ENCODE measurements around the gene SPEF1. TPM values are rescaled to one million over a fixed set of nuclear protein-coding genes. Genes with fewer than 3 reads are reported as not detected.

Gene SPEF1
- total RNA-seq, 1 donor from 2014 or later, result not detected

DNA sequence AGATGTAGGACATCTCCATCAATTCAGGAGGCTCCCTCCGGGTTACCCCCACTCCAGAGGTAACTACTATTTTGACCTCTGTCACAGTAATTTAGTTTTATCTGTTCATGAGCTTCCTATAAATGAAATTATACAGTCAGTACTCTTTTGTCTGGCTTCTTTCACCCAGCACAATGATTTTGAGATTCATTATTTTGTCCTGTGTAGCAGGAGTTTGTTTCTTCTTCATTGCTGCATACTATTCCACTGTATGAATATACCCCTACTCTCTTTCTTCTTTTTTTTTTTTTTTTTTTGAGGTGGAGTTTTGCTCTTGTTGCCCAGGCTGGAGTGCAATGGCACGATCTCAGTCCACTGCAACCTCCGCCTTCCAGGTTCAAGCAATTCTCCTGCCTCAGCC lies 27.3 kb upstream of the SPEF1 start:
- Mint-ChIP-seq H3K27me3 (ENCODE audit: unreplicated experiment) (no peaks in the 10 kb centered on the region), H3K4me1 (ENCODE audit: unreplicated experiment) (peaks cover 86% of the 10 kb centered on the region), H3K36me3 (ENCODE audit: unreplicated experiment) (peaks cover 24% of the 10 kb centered on the region), H3K27ac (ENCODE audit: unreplicated experiment) (peak overlapping the region; percentile 95), H3K4me3 (ENCODE audit: unreplicated experiment) (peak overlapping the region; percentile 65), H3K9me3 (ENCODE audit: unreplicated experiment) (no peaks in the 10 kb centered on the region)
- DNase-seq (ENCODE audit: extremely low spot score, unreplicated experiment), result no peak
- TF ChIP-seq, protein P1, sequence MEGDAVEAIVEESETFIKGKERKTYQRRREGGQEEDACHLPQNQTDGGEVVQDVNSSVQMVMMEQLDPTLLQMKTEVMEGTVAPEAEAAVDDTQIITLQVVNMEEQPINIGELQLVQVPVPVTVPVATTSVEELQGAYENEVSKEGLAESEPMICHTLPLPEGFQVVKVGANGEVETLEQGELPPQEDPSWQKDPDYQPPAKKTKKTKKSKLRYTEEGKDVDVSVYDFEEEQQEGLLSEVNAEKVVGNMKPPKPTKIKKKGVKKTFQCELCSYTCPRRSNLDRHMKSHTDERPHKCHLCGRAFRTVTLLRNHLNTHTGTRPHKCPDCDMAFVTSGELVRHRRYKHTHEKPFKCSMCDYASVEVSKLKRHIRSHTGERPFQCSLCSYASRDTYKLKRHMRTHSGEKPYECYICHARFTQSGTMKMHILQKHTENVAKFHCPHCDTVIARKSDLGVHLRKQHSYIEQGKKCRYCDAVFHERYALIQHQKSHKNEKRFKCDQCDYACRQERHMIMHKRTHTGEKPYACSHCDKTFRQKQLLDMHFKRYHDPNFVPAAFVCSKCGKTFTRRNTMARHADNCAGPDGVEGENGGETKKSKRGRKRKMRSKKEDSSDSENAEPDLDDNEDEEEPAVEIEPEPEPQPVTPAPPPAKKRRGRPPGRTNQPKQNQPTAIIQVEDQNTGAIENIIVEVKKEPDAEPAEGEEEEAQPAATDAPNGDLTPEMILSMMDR (IDR thresholded peaks at IDR 0.05), result no peak

DNA sequence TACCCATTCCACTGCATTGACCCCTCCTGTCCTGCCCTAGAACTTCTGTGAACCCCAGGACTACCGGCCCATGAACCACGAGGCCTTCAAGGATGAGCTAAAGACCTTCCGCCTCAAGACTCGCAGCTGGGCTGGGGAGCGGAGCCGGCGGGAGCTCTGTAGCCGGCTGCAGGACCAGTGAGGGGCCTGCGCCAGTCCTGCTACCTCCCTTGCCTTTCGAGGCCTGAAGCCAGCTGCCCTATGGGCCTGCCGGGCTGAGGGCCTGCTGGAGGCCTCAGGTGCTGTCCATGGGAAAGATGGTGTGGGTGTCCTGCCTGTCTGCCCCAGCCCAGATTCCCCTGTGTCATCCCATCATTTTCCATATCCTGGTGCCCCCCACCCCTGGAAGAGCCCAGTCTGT lies 23.5 kb upstream of the SPEF1 start:
- TF ChIP-seq, protein P1 (IDR thresholded peaks at IDR 0.05), result no peak
- no peak overlapping the region for H3K4me3 Mint-ChIP-seq (ENCODE audit: unreplicated experiment)
- peaks cover 84% of the 10 kb centered on the region for H3K4me1 Mint-ChIP-seq (ENCODE audit: unreplicated experiment)
- H3K27ac Mint-ChIP-seq (ENCODE audit: unreplicated experiment), result peak overlapping the region; percentile 95
- DNase-seq (ENCODE audit: extremely low spot score, unreplicated experiment), result no peak
- peaks cover 50% of the 10 kb centered on the region for H3K36me3 Mint-ChIP-seq (ENCODE audit: unreplicated experiment)
- H3K9me3 Mint-ChIP-seq (ENCODE audit: unreplicated experiment), result no peaks in the 10 kb centered on the region
- H3K27me3 Mint-ChIP-seq (ENCODE audit: unreplicated experiment), result no peaks in the 10 kb centered on the region

DNA sequence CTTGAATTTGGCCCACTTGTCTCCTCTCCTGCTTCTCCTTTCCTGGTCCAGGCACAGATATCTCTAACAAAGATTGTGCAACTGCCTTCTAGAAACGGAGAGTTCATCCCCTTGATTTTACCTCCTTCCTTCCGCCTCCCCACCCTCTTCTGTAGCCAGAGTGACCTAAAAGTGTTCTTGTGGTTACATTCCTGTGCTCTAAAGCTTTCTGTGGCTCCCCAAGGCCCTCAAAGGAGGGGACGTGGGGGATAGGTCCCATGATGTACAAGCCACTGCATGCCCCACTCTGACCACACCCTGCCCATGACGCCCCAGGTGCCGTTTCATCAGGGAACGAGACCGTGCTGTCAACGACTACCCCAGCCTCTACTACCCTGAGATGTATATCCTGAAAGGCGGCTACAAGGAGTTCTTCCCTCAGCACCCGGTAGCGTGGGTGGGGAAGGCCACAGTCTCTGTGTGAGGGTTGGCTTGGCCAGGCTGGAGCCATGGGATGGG lies 23.1 kb upstream of the SPEF1 start:
- H3K27me3 Mint-ChIP-seq (ENCODE audit: unreplicated experiment), result no peaks in the 10 kb centered on the region
- no peaks in the 10 kb centered on the region for H3K9me3 Mint-ChIP-seq (ENCODE audit: unreplicated experiment)
- H3K36me3 Mint-ChIP-seq (ENCODE audit: unreplicated experiment), result peaks cover 50% of the 10 kb centered on the region
- TF ChIP-seq, protein P1 (IDR thresholded peaks at IDR 0.05), result no peak
- peaks cover 87% of the 10 kb centered on the region for H3K4me1 Mint-ChIP-seq (ENCODE audit: unreplicated experiment)
- no peak overlapping the region for H3K4me3 Mint-ChIP-seq (ENCODE audit: unreplicated experiment)
- H3K27ac Mint-ChIP-seq (ENCODE audit: unreplicated experiment), result peak overlapping the region; percentile 83
- DNase-seq (ENCODE audit: extremely low spot score, unreplicated experiment), result no peak

DNA sequence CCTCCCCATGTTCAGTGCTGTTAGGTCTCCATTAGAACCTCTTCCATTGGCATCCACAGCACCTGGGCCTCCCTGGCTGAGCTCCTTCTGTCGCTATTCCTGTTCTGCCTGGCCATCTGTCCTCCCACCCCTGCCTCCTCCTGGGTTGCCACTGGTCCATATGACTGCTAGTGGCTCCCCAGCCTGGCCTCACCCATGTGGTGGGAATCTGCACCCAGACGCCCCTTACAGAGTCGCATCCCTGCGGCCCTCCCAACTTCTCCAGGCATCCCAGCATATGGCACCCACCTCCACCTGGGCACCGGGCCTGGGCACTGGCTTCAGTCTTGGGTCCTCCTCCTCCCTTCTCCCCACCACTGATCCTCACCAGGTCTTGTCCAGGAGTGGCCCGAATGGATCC lies 22.6 kb upstream of the SPEF1 start:
- TF ChIP-seq, protein P1 (IDR thresholded peaks at IDR 0.05), result no peak
- Mint-ChIP-seq H3K4me1 (ENCODE audit: unreplicated experiment) (peaks cover 91% of the 10 kb centered on the region), H3K27ac (ENCODE audit: unreplicated experiment) (peak overlapping the region; percentile 83), H3K27me3 (ENCODE audit: unreplicated experiment) (no peaks in the 10 kb centered on the region), H3K9me3 (ENCODE audit: unreplicated experiment) (no peaks in the 10 kb centered on the region), H3K4me3 (ENCODE audit: unreplicated experiment) (no peak overlapping the region), H3K36me3 (ENCODE audit: unreplicated experiment) (peaks cover 52% of the 10 kb centered on the region)
- DNase-seq (ENCODE audit: extremely low spot score, unreplicated experiment), result no peak

GRCh38 chr20:3803289-3803688 lies 22.0 kb upstream of the SPEF1 start:
- Mint-ChIP-seq H3K27ac (ENCODE audit: unreplicated experiment) (peak overlapping the region; percentile 83), H3K4me3 (ENCODE audit: unreplicated experiment) (no peak overlapping the region), H3K9me3 (ENCODE audit: unreplicated experiment) (no peaks in the 10 kb centered on the region), H3K4me1 (ENCODE audit: unreplicated experiment) (peaks cover 93% of the 10 kb centered on the region), H3K36me3 (ENCODE audit: unreplicated experiment) (peaks cover 57% of the 10 kb centered on the region), H3K27me3 (ENCODE audit: unreplicated experiment) (no peaks in the 10 kb centered on the region)
- DNase-seq (ENCODE audit: extremely low spot score, unreplicated experiment), result no peak
- TF ChIP-seq, protein P1 (IDR thresholded peaks at IDR 0.05), result no peak

All from osteocyte (in vitro differentiated cells).